ENCODE results near the gene AGER. TPM values are rescaled to one million over a fixed set of nuclear protein-coding genes. Genes with fewer than 3 reads are reported as not detected.

Gene AGER
- polyA plus RNA-seq, 1 donor from 2014 or later = 7.2 TPM

- Histone ChIP-seq H2AFZ (ENCODE audit: low read depth, low read length) (no peak overlapping the region), H3K79me2 (replicated peaks; ENCODE audit: insufficient read depth, low read length) (peaks cover 32% of the 10 kb centered on the region), H3K27me3 (ENCODE audit: insufficient read depth, low read depth, low read length) (no peaks in the 10 kb centered on the region), H4K20me1 (ENCODE audit: insufficient read depth) (no peaks in the 10 kb centered on the region), H3K9ac (ENCODE audit: low read length) (peak overlapping the region; percentile 5), H3K27ac (ENCODE audit: low read length) (no peak overlapping the region), H3K9me3 (ENCODE audit: low read length) (no peaks in the 10 kb centered on the region), H3K4me3 (ENCODE audit: low read length) (peak overlapping the region; percentile 91), H3K9me2 (ENCODE audit: insufficient read depth, low read length) (no peaks in the 10 kb centered on the region), H3F3A (ENCODE audit: insufficient read depth, low read length, poor library complexity, severe bottlenecking) (peaks cover 4% of the 10 kb centered on the region), H3K4me2 (ENCODE audit: low read length) (no peak overlapping the region), H3K36me3 (ENCODE audit: insufficient read depth, low read length) (no peaks in the 10 kb centered on the region)
- no peak for TF ChIP-seq POLR2AphosphoS5 (IDR thresholded peaks at IDR 0.05)
- no peak for TF ChIP-seq MXI1 (conservative IDR thresholded peaks at IDR 0.05; ENCODE audit: poor library complexity, severe bottlenecking)
- TF ChIP-seq EP300 (conservative IDR thresholded peaks at IDR 0.05; ENCODE audit: poor library complexity, severe bottlenecking) = no peak
- TF ChIP-seq RAD21 (conservative IDR thresholded peaks at IDR 0.05) = no peak
- no peak for TF ChIP-seq TAF1 (IDR thresholded peaks at IDR 0.05; ENCODE audit: low read depth)
- no peak for TF ChIP-seq CTCF (IDR thresholded peaks at IDR 0.05; ENCODE audit: poor library complexity, severe bottlenecking)
- no peak for TF ChIP-seq REST (IDR thresholded peaks at IDR 0.05; ENCODE audit: borderline replicate concordance)
- TF ChIP-seq SMC3 (conservative IDR thresholded peaks at IDR 0.05; ENCODE audit: poor library complexity) = no peak
- no peak for TF ChIP-seq EZH2 (IDR thresholded peaks at IDR 0.05; ENCODE audit: borderline replicate concordance, insufficient read depth, low read length, poor library complexity, severe bottlenecking)
Observed at GRCh38 chr6:32173051-32173727, 10.9 kb downstream of the AGER start.

- no peaks in the 10 kb centered on the region for H3K9me2 ChIP-seq (ENCODE audit: insufficient read depth, low read length)
- no peaks in the 10 kb centered on the region for H3F3A ChIP-seq (ENCODE audit: insufficient read depth, low read length, poor library complexity, severe bottlenecking)
- no peak for TF ChIP-seq REST (IDR thresholded peaks at IDR 0.05; ENCODE audit: borderline replicate concordance)
- TF ChIP-seq EZH2 (IDR thresholded peaks at IDR 0.05; ENCODE audit: borderline replicate concordance, insufficient read depth, low read length, poor library complexity, severe bottlenecking) = no peak
- no peak for TF ChIP-seq MXI1 (conservative IDR thresholded peaks at IDR 0.05; ENCODE audit: poor library complexity, severe bottlenecking)
- no peak for TF ChIP-seq CTCF (IDR thresholded peaks at IDR 0.05; ENCODE audit: poor library complexity, severe bottlenecking)
- no peak for TF ChIP-seq POLR2AphosphoS5 (IDR thresholded peaks at IDR 0.05)
- no peak for TF ChIP-seq RAD21 (conservative IDR thresholded peaks at IDR 0.05)
- TF ChIP-seq EP300 (conservative IDR thresholded peaks at IDR 0.05; ENCODE audit: poor library complexity, severe bottlenecking) = no peak
- TF ChIP-seq TAF1 (IDR thresholded peaks at IDR 0.05; ENCODE audit: low read depth) = no peak
- H3K4me2 ChIP-seq (ENCODE audit: low read length) = no peak overlapping the region
- H3K79me2 ChIP-seq (replicated peaks; ENCODE audit: insufficient read depth, low read length) = peaks cover 32% of the 10 kb centered on the region
- H2AFZ ChIP-seq (ENCODE audit: low read depth, low read length) = no peak overlapping the region
- no peak overlapping the region for H3K27ac ChIP-seq (ENCODE audit: low read length)
- H3K36me3 ChIP-seq (ENCODE audit: insufficient read depth, low read length) = no peaks in the 10 kb centered on the region
- H3K4me3 ChIP-seq (ENCODE audit: low read length) = no peak overlapping the region
- no peaks in the 10 kb centered on the region for H3K9me3 ChIP-seq (ENCODE audit: low read length)
- no peaks in the 10 kb centered on the region for H4K20me1 ChIP-seq (ENCODE audit: insufficient read depth)
- H3K9ac ChIP-seq (ENCODE audit: low read length) = no peak overlapping the region
- H3K27me3 ChIP-seq (ENCODE audit: insufficient read depth, low read depth, low read length) = no peaks in the 10 kb centered on the region
Observed at GRCh38 chr6:32171234-32171633, 12.8 kb downstream of the AGER start.

Measured in neural cell (in vitro differentiated cells).